Caco-2 (cell line): Measurements from ENCODE around the gene RNGTT. TPM values are rescaled to one million over a fixed set of nuclear protein-coding genes. Genes with fewer than 3 reads are reported as not detected.

ENCODE experiments used
- BruUV-seq: library from RNA; stranded (reverse); fragments of 400-500 nt; replicated peaks from 2 replicates; lab custom pipeline; 2021; lab: Mats Ljungman, UMichigan
- CTCF ChIA-PET: fragments of 300-600 bp; sonication (Branson Sonifier 250); formaldehyde crosslinking; loops from one replicate; lab custom pipeline; 2022; ENCODE audit warnings: antibody characterized with exemption; lab: Charles Lee
- POLR2A ChIA-PET: fragments of 300-600 bp; sonication (Branson Sonifier 250); formaldehyde crosslinking; loops from one replicate; lab custom pipeline; 2022; ENCODE audit warnings: antibody characterized with exemption; lab: Charles Lee
- DNase-seq, 2 experiments: peaks; one replicate each; pipeline versions ENCODE4 v3.0.0 to v3.0.0-alpha.2; 2020 to 2022
- H3K27me3 ChIP-seq: replicated peaks from 2 replicates; pipeline ENCODE4 v1.6.0; 2011; ENCODE audit warnings: low read length; ENCODE audit not compliant: control insufficient read depth, insufficient read depth
- H3K36me3 ChIP-seq: 2 replicates; pipeline ENCODE4 v1.5.1; 2011; ENCODE audit warnings: low read length; ENCODE audit not compliant: control insufficient read depth, insufficient read depth
- H3K4me1 ChIP-seq: fragments of 250-450 bp; sonication (Bioruptor Pico); 2 replicates; pipeline ENCODE4 v1.5.1; 2020; ENCODE audit warnings: mild to moderate bottlenecking
- H3K4me3 ChIP-seq: 2 replicates; pipeline ENCODE4 v1.5.1; 2011; ENCODE audit warnings: low read depth, mild to moderate bottlenecking, control low read depth, low read length
- H3K9me3 ChIP-seq: fragments of 250-450 bp; sonication (Bioruptor Pico); 2 replicates; pipeline ENCODE4 v1.5.1; 2020; ENCODE audit warnings: mild to moderate bottlenecking, moderate library complexity
- H3K27ac Mint-ChIP-seq: one replicate; pipeline ENCODE4 v1.8.0; 2022; ENCODE audit warnings: mixed read lengths; ENCODE audit not compliant: unreplicated experiment
- H3K27me3 Mint-ChIP-seq: one replicate; pipeline ENCODE4 v1.8.0; 2022; ENCODE audit warnings: mixed read lengths; ENCODE audit not compliant: insufficient read depth, unreplicated experiment
- H3K36me3 Mint-ChIP-seq: one replicate; pipeline ENCODE4 v1.8.0; 2022; ENCODE audit warnings: mild to moderate bottlenecking, mixed read lengths; ENCODE audit not compliant: insufficient read depth, unreplicated experiment
- H3K4me1 Mint-ChIP-seq: one replicate; pipeline ENCODE4 v1.8.0; 2022; ENCODE audit warnings: low read depth, mixed read lengths; ENCODE audit not compliant: unreplicated experiment
- H3K4me3 Mint-ChIP-seq: one replicate; pipeline ENCODE4 v1.8.0; 2022; ENCODE audit warnings: mild to moderate bottlenecking, moderate library complexity, mixed read lengths; ENCODE audit not compliant: unreplicated experiment
- H3K9me3 Mint-ChIP-seq: one replicate; pipeline ENCODE4 v1.8.0; 2022; ENCODE audit warnings: mixed read lengths; ENCODE audit not compliant: unreplicated experiment
- CTCF ChIP-seq, 2 experiments: fragments of 200-600 bp in 1 of 2; IDR thresholded peaks; 1 replicate in 1 of 2; 2 replicates in 1 of 2; pipeline versions ENCODE4 v1.5.1 to v1.8.0; 2011 to 2022; ENCODE audit warnings: antibody characterized with exemption in 1 of 2, control low read depth in 1 of 2, inconsistent platforms in 1 of 2, low read depth in 1 of 2, low read length in 1 of 2, mild to moderate bottlenecking in 1 of 2, moderate library complexity in 1 of 2; ENCODE audit not compliant: insufficient read depth in 1 of 2, severe bottlenecking in 1 of 2, unreplicated experiment in 1 of 2
- intact Hi-C: fragments of 100-400 bp; cut with micrococcal nuclease; formaldehyde crosslinking; loops from one replicate; pipeline ENCODE4 v1.10.0; 2022; ENCODE audit not compliant: unreplicated experiment
- total RNA-seq: library from RNA; stranded (reverse); gene quantifications from 2 replicates; pipeline ENCODE4 v1.2.3, GENCODE V29; 2022

Gene RNGTT
- total RNA-seq, 1 experiment from 2014 or later = 17.7 TPM

- Mint-ChIP-seq H3K4me1 (no peaks in the 10 kb centered on the region), H3K4me3 (no peak overlapping the region), H3K27me3 (no peaks in the 10 kb centered on the region), H3K9me3 (no peaks in the 10 kb centered on the region), H3K27ac (no peak overlapping the region), H3K36me3 (no peaks in the 10 kb centered on the region)
- Histone ChIP-seq H3K4me3 (no peak overlapping the region), H3K36me3 (no peaks in the 10 kb centered on the region), H3K27me3 (no peaks in the 10 kb centered on the region), H3K9me3 (no peaks in the 10 kb centered on the region), H3K4me1 (no peaks in the 10 kb centered on the region)
- ChIA-PET POLR2A (no interaction called here), CTCF (no interaction called here)
- no peak for TF ChIP-seq CTCF (IDR thresholded peaks at IDR 0.05; ENCODE audit: insufficient read depth in 1 of 2, low read depth in 1 of 2, low read length in 1 of 2, severe bottlenecking in 1 of 2, unreplicated experiment in 1 of 2)
- intact Hi-C loops = no loop called here
- no peak for DNase-seq
- BruUV-seq = no TSS peak
Measured at GRCh38 chr6:88623531-88623930, 339.9 kb downstream of the RNGTT start.

- ChIA-PET POLR2A (no interaction called here), CTCF (no interaction called here)
- no peaks in the 10 kb centered on the region for H3K27me3 Mint-ChIP-seq
- intact Hi-C loops = no loop called here
- no peak for DNase-seq
- H3K9me3 ChIP-seq = no peaks in the 10 kb centered on the region
- no peaks in the 10 kb centered on the region for H3K27me3 ChIP-seq
- no peaks in the 10 kb centered on the region for H3K4me1 Mint-ChIP-seq
- TF ChIP-seq CTCF (IDR thresholded peaks at IDR 0.05; ENCODE audit: insufficient read depth in 1 of 2, low read depth in 1 of 2, low read length in 1 of 2, severe bottlenecking in 1 of 2, unreplicated experiment in 1 of 2) = no peak
- H3K4me3 Mint-ChIP-seq = no peak overlapping the region
- no peaks in the 10 kb centered on the region for H3K36me3 ChIP-seq
- H3K27ac Mint-ChIP-seq = no peak overlapping the region
- BruUV-seq = no TSS peak
- no peak overlapping the region for H3K4me3 ChIP-seq
- H3K4me1 ChIP-seq = no peaks in the 10 kb centered on the region
- H3K9me3 Mint-ChIP-seq = no peaks in the 10 kb centered on the region
- no peaks in the 10 kb centered on the region for H3K36me3 Mint-ChIP-seq
Measured at GRCh38 chr6:88619951-88620350, 343.5 kb downstream of the RNGTT start.

- no peak overlapping the region for H3K27ac Mint-ChIP-seq
- H3K4me1 Mint-ChIP-seq = no peaks in the 10 kb centered on the region
- no peak for TF ChIP-seq CTCF (IDR thresholded peaks at IDR 0.05; ENCODE audit: insufficient read depth in 1 of 2, low read depth in 1 of 2, low read length in 1 of 2, severe bottlenecking in 1 of 2, unreplicated experiment in 1 of 2)
- H3K36me3 ChIP-seq = no peaks in the 10 kb centered on the region
- no peaks in the 10 kb centered on the region for H3K9me3 Mint-ChIP-seq
- H3K27me3 ChIP-seq = no peaks in the 10 kb centered on the region
- H3K9me3 ChIP-seq = no peaks in the 10 kb centered on the region
- peaks cover 14% of the 10 kb centered on the region for H3K36me3 Mint-ChIP-seq
- DNase-seq = no peak
- POLR2A ChIA-PET = no interaction called here
- CTCF ChIA-PET = no interaction called here
- intact Hi-C loops = no loop called here
- H3K4me3 ChIP-seq = no peak overlapping the region
- BruUV-seq = no TSS peak
- H3K4me1 ChIP-seq = no peaks in the 10 kb centered on the region
- no peaks in the 10 kb centered on the region for H3K27me3 Mint-ChIP-seq
- no peak overlapping the region for H3K4me3 Mint-ChIP-seq
Measured at GRCh38 chr6:88616380-88616779, 347.0 kb downstream of the RNGTT start.
